ENCODE measurements around the gene CFAP90. TPM values are rescaled to one million over a fixed set of nuclear protein-coding genes. Genes with fewer than 3 reads are reported as not detected.

CFAP90 gene
- total RNA-seq, 2 donors from 2014 or later: not detected

DNA sequence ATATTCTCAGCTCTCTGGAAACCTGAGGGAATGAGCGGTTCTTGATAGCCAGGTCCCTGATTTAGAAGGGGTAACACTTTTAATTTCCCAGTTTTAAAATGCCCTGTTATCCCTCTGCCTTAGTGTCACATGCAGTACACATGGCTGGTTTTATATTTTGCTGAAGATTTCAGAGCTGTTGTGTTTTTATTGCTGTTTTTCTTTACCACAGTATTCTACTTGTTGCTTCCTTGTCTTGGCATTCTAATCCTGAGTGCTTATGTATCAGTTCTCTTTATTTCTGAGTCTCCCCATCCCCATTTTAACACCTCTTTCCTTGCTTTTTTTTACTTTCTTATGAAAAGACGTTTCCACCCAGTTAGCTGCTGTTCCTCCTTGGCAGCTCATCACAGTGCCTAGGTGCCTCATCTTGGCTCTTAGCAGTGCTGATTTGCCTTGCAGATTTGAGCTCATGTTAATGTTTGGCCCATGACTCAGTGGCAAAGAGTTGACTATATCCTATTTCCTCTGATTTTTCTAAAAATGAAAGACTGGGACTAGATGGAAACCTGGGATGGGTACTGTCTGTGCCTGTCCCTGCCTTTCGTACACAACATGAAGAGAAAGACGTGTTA, 21.7 kb upstream of the CFAP90 start:
- TF ChIP-seq, protein P1, sequence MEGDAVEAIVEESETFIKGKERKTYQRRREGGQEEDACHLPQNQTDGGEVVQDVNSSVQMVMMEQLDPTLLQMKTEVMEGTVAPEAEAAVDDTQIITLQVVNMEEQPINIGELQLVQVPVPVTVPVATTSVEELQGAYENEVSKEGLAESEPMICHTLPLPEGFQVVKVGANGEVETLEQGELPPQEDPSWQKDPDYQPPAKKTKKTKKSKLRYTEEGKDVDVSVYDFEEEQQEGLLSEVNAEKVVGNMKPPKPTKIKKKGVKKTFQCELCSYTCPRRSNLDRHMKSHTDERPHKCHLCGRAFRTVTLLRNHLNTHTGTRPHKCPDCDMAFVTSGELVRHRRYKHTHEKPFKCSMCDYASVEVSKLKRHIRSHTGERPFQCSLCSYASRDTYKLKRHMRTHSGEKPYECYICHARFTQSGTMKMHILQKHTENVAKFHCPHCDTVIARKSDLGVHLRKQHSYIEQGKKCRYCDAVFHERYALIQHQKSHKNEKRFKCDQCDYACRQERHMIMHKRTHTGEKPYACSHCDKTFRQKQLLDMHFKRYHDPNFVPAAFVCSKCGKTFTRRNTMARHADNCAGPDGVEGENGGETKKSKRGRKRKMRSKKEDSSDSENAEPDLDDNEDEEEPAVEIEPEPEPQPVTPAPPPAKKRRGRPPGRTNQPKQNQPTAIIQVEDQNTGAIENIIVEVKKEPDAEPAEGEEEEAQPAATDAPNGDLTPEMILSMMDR (IDR thresholded peaks at IDR 0.05): no peak
- Histone ChIP-seq H3K27ac (no peak overlapping the region), H3K9me3 (no peaks in the 10 kb centered on the region), H3K4me1 (peaks cover 0 to 27% of the 10 kb centered on the region in 2 donors), H3K4me3 (no peak overlapping the region), H3K36me3 (peaks cover 26% of the 10 kb centered on the region), H3K27me3 (no peaks in the 10 kb centered on the region)
- no peak for DNase-seq (ENCODE audit: low spot score)

GRCh38 chr5:7871653-7872052, 20.7 kb upstream of the CFAP90 start:
- no peak for DNase-seq (ENCODE audit: low spot score)
- TF ChIP-seq, protein P1 (IDR thresholded peaks at IDR 0.05): no peak
- Histone ChIP-seq H3K9me3 (no peaks in the 10 kb centered on the region), H3K4me3 (no peak overlapping the region), H3K27me3 (no peaks in the 10 kb centered on the region), H3K36me3 (peaks cover 17% of the 10 kb centered on the region), H3K27ac (no peak overlapping the region), H3K4me1 (peaks cover 0 to 30% of the 10 kb centered on the region in 2 donors)

DNA sequence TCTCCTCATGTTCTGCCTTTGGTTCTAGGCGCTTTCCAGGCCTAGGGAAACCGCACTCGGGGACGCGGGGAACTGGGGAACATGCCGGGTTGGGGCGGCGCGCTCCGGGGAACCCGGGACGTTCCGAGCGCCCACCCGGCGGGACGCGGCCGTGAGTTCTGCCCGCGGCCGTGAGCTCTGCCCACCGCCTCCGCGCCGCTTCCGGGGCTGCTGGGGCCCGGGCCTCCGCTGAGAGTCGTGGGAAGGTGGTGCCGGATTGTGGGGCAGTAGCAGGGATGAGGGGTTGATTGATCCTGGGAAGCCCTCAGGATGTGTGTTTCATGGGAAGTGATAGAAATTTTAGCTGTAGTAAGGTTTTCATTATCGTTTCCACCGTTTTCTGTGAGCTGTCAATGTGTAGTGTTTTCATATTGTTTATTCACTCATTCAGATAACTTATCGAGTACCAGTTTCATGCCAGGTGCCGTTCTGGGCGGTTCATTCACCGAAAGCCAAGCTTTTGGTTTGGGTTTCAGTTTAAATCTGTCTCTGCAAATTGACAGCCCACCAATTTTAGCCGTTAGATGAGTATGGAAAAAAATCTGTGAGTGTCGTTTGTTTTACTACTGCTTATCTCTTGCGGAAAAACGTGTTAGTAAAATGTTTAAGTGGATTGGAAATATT, 18.7 kb upstream of the CFAP90 start:
- TF ChIP-seq, protein P1 (IDR thresholded peaks at IDR 0.05): no peak
- Histone ChIP-seq H3K27me3 (no peaks in the 10 kb centered on the region), H3K27ac (peak overlapping the region; percentile 82 to 87), H3K4me3 (peak overlapping the region; percentile 96 to 100), H3K9me3 (no peaks in the 10 kb centered on the region), H3K4me1 (peaks cover 0 to 30% of the 10 kb centered on the region in 2 donors), H3K36me3 (no peaks in the 10 kb centered on the region)
- DNase-seq (ENCODE audit: low spot score): no peak

DNA sequence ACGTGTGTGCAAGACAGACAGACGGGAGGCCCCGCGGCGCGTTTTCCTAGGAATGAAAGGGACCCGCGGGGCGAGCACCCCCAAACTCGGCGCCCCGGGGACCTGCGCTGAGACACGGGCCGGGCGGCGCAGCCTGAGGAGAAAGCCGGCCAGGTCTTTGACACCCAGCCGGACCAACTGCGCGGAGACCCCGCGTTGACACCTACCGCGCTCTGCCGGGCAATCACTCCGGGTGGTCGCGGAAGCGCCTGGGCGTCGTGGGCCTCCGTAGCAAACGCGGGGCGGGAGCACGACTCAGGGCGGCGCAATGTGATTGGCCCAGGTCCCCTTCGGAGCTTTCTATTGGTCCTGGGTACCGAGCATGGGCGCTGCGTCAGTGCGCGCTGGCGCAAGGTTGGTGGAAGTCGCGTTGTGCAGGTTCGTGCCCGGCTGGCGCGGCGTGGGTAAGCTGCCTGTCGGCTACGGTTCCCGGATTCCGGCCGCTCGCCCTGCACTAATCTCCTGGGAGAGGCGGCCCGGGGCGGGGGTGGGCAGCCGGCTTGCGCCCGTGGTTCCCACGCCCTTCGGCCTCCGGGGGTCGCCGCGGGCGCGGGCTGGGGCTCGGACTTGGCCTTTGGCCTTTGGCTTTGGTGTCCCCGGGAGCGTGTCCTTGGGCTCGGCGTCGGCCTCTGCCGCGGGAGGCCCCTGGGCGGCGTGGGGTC, 18.0 kb upstream of the CFAP90 start, which contains the start of the genes FASTKD3 and MTRR:
FASTKD3 (minus strand) TSS at position 259 of the 701 bp plus-strand sequence. CDS start 948 bp downstream, outside the sequence.
MTRR (plus strand) TSS at position 376 of the 701 bp plus-strand sequence. CDS start 1,647 bp downstream, outside the sequence.
- H3K36me3 ChIP-seq: no peaks in the 10 kb centered on the region
- H3K4me3 ChIP-seq: peak within 1 kb of the TSS; percentile 96 to 100
- TF ChIP-seq, protein P1 (IDR thresholded peaks at IDR 0.05): no peak
- H3K27ac ChIP-seq: peak within 1 kb of the TSS; percentile 82 to 87
- H3K27me3 ChIP-seq: no peaks in the 10 kb centered on the region
- peaks cover 0 to 30% of the 10 kb centered on the region in 2 donors for H3K4me1 ChIP-seq
- no peaks in the 10 kb centered on the region for H3K9me3 ChIP-seq
- DNase-seq (ENCODE audit: low spot score): peak; percentile 96

GRCh38 chr5:7868427-7868772, 17.5 kb upstream of the CFAP90 start:
- DNase-seq (ENCODE audit: low spot score): no peak
- TF ChIP-seq, protein P1 (IDR thresholded peaks at IDR 0.05): no peak
- peak overlapping the region; percentile 96 to 100 for H3K4me3 ChIP-seq
- H3K27ac ChIP-seq: peak overlapping the region; percentile 82 to 87
- no peaks in the 10 kb centered on the region for H3K27me3 ChIP-seq
- no peaks in the 10 kb centered on the region for H3K36me3 ChIP-seq
- peaks cover 0 to 30% of the 10 kb centered on the region in 2 donors for H3K4me1 ChIP-seq
- no peaks in the 10 kb centered on the region for H3K9me3 ChIP-seq

Data from right atrium auricular region (tissue), 2 donors.